Fibroblast of skin of left quadriceps (primary cell): ENCODE results near the gene CPNE4.

Experiments used
- DNase-seq, 2 experiments: peaks; one replicate each; pipeline ENCODE4 v3.0.0-alpha.2; 2013; ENCODE audit warnings: low read depth in 2 of 2

The CPNE4 gene

DNA sequence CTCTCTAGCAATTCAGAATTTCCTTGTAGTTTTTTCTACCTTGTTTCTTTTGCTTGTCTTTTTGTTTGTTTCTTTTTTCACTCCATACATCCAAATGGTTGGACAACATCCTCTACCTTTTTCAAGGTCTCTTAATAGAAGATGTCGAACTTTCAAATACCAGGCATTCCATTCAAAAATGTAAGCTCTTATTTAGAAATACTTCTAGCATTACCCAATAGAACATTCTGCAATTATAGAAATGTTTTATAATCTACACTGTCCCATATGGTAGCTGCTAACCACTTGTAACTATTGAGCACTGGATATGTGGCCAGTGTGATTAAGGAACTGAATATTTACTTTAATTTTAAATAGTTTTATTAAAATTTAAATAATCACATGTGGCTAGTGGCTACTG is 335.8 kb downstream of the CPNE4 start:
- DNase-seq, result peak; percentile 48 to 57

DNA sequence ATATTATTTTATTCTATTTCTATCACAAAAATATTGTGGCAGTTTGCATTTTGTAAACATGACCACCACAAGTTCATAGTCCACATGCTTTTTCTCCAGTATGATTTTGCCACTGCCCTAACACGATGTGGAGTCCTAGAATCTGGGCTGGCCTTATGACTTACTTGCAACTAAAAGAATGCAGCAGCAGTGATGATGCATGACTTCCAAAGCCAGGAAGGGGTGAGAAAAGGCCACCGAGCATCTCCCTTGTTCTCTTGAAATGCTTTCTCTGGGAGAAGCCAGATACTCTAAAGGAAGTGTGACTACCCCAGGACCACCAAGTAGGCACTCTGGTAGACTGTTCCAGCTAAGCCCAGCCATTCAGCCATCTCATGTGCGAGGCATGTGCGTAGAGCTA is 340.4 kb downstream of the CPNE4 start:
- DNase-seq, result no peak

DNA sequence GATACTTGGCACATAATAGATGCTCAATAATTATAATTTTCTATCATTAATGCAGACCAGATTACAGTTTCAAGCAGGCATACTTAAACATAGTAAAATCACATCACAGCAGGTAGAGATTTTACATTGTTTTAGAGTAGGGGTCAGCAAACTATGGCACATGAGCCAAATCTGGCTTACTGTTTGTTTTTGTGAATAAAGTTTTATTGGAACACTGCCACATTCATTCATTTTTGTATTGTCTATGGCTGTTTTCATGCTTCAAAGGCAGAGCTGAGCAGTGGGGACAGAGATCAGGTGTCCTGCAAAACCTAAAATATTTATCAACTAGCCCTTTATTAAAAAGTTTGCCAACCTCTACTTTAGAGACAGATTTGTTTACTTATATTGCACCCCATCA is 342.5 kb downstream of the CPNE4 start:
- DNase-seq, result no peak

GRCh38 chr3:131690800-131691199 is 344.0 kb downstream of the CPNE4 start:
- DNase-seq, result no peak

DNA sequence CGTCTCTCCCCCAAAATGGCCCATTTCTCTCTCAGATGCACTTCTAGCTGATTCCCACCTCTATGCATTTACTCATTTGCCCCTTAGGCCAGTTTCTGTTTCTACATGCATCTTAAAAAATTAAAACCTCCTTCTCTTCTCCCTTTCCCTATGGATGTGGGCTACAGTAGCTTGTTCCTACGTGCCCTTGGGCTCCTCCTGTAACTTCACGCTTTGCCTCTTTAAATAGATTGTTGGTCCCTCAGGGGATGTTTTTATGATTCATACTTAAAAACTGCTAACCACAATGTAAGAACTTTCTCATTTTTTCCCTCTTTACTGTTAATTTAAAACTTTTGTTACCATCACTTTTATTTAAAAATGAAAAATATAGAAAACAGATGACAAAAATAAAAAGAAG is 346.4 kb downstream of the CPNE4 start:
- DNase-seq, result peak; percentile 63 to 70

GRCh38 chr3:131669600-131669999 is 365.2 kb downstream of the CPNE4 start:
- no peak for DNase-seq

DNA sequence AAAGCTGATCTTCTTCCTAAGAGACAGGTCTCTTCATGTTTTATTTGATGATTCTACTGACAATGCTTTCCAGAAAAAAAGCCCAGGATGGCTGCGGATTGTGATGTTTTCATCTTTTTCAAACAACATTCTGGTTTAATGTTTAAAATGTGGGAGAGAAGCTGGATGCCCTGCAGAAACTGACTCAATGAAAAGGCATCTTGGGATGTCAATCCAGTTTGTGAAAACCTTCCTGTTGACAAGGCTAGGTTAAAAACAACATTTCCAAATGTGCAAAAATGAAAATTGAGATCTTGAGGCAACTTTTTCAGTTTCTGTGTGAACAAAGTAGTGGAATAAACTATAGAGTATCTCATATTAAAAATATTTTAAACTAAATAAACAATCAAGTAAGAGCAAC is 376.0 kb downstream of the CPNE4 start:
- no peak for DNase-seq

DNA sequence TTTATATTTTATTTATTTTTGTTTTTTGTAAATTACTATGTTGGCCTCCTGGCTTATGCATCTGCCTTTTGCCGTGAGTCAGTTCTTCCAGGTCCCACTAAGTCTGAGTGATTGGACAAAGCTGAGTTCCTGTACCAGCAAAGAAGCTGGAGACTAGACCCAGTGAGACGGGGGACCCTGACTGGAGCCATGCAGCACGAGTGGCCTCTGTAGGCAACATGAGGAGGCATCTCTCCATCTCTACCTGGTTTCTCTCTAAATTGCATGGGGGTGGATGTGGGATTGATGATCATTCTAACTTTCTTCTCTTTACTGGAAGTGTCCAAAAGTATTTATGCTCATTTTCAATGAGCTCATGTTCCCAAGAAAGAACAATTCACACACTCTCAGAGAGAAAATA is 376.7 kb downstream of the CPNE4 start:
- no peak for DNase-seq

DNA sequence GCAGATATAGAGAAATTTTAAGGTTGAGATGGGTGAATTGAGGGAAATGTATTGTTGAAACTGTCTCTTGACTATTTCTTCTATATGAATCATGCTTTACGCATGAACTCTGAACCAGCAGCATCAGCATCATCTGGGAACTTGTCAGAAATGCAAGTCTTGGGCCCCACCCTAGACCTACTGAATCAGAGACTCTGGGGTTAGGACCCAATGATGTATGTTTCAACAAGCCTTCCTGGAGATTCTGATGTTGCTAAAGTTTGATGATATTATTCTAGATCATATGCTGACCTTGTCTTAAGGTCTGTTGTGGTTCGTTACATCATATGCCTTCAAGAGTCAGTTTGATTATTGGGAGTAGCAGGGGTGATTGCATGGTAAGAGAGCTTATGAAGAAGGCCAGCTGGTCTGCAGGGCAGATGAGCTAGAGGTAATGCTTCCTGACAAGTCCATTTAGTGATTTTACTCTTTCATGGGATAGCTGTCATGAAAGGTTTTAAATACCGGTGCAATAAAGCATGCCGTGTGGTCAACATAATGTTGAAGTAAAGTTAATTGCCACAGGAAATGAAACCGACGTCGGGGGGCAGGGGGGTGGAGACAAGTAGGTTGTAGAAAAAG is 379.6 kb downstream of the CPNE4 start:
- DNase-seq, result no peak

GRCh38 chr3:131645638-131646037 is 389.2 kb downstream of the CPNE4 start:
- no peak for DNase-seq

GRCh38 chr3:131636266-131636775 is 398.5 kb downstream of the CPNE4 start:
- DNase-seq, result no peak

GRCh38 chr3:131630807-131631206 is 404.0 kb downstream of the CPNE4 start:
- peak in 1 of 2 experiments; percentile 14 for DNase-seq

GRCh38 chr3:131630097-131630496 is 404.7 kb downstream of the CPNE4 start:
- DNase-seq, result no peak

DNA sequence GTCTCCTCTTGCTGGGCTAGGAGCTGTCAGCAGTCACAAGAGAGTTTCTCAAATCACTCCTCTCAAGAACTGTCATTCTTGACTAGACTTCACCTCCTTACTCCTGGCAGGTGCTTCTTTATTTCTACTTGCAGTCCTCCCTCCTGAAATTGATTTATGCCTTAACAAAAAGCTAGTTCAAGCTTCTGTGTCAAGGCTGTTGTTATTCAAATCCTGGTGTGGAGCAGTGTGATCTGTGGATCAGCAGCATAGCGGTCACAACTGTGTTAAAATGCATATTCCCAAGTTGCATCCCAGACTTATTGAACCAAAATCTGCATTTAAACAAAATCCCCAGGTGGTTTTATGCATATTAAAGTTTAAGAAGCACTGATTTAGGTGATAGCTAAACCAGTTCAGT is 411.4 kb downstream of the CPNE4 start:
- no peak for DNase-seq

DNA sequence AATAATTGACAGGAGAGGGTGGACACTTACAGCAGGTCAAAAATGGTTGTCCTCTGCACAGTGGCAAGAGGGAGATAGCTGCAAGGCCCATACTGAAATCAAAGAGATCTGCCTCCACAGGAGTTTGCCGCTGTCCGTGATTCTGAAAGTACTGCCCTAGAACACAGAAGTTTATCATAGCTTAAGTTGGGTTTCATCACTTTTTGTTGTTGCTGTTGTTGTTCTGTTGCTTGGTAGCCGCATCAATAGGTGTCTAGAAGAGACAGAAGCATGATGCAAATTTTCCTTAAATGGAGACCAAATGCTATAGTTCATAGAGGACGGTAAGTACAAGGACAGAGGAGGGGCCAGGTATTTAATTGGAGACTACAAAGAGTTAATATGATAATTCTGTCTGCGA is 412.1 kb downstream of the CPNE4 start:
- DNase-seq, result no peak

DNA sequence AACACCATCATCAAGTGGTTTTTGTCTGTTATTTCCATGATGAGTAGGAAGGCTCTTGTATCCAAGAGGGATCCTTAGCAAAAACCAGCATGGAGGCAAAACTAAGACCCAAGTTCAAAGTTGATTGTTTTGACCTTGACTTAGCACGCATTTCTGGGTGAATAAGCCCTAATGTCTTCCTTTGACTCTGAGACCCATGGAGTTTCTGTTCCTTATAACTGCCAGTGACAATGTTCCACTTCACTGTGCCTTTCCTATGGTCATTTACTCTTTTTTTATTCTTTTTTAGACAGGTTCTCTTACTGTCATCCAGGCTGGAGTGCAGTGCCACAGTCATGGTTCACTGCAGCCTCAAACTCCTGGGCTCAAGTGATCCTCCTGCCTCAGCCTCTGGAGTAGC is 413.8 kb downstream of the CPNE4 start:
- DNase-seq, result no peak

DNA sequence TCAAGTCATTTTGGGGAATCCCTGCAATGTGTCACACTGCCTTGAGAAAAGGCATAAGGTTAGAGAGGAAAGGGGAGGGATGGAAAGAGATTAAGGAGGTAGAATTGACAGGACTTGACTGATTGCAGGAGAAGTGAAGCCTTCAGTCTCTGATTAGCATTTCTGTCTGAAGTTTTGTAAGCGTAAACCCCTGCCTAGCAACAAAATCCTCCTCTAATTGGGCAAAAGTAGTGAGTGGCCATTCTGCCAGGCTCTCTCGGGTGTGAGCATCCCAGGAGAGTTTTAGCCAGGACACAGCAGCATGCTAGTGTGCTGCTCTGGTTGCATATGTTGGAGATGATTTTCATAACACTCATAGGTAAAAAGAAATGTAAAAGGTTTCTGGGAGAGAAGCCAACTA is 415.0 kb downstream of the CPNE4 start:
- no peak for DNase-seq

GRCh38 chr3:131616719-131617118 is 418.1 kb downstream of the CPNE4 start:
- no peak for DNase-seq

GRCh38 chr3:131612745-131613144 is 422.1 kb downstream of the CPNE4 start:
- DNase-seq, result no peak

GRCh38 chr3:131610174-131610573 is 424.6 kb downstream of the CPNE4 start:
- no peak for DNase-seq

- DNase-seq, result peak in 1 of 2 experiments; percentile 13
Measured at GRCh38 chr3:131608741-131609140, 426.1 kb downstream of the CPNE4 start.

GRCh38 chr3:131608296-131608695 is 426.5 kb downstream of the CPNE4 start:
- DNase-seq, result no peak

GRCh38 chr3:131605916-131606315 is 428.9 kb downstream of the CPNE4 start:
- no peak for DNase-seq
